Gastroesophageal sphincter (tissue), 3 donors: Measurements from ENCODE around the gene TNFRSF1A.

ENCODE experiments used
- CTCF ChIP-seq, 4 experiments: fragments of 200-600 bp in 2 of 4; fragments of 450-650 bp in 2 of 4; sonication (generic) in 1 of 4; IDR thresholded peaks; one replicate each; pipeline ENCODE4 v1.5.1; 2017 to 2019; ENCODE audit warnings: antibody characterized with exemption in 4 of 4, mild to moderate bottlenecking in 2 of 4, moderate library complexity in 2 of 4
- EP300 ChIP-seq: sonication (generic); formaldehyde crosslinking; IDR thresholded peaks from one replicate; pipeline ENCODE4 v1.6.1; 2017; ENCODE audit warnings: antibody characterized with exemption, mild to moderate bottlenecking
- POLR2A ChIP-seq, 2 donors: fragments of 450-650 bp; IDR thresholded peaks; one replicate each; pipeline ENCODE4 v1.6.1; 2017; ENCODE audit warnings: antibody characterized with exemption in 2 of 2, mild to moderate bottlenecking in 2 of 2, moderate library complexity in 1 of 2
- POLR2AphosphoS5 ChIP-seq: sonication (generic); formaldehyde crosslinking; IDR thresholded peaks from one replicate; pipeline ENCODE4 v1.6.1; 2017; ENCODE audit warnings: antibody characterized with exemption

- no peak for TF ChIP-seq CTCF (IDR thresholded peaks at IDR 0.05)
- no peak for TF ChIP-seq POLR2A (IDR thresholded peaks at IDR 0.05)
- TF ChIP-seq POLR2AphosphoS5, result no peak
- no peak for TF ChIP-seq EP300
Observed at GRCh38 chr12:6355491-6356373, 13.9 kb upstream of the TNFRSF1A start.
